HG03469 (cell line): ENCODE data around the gene SERPINB3.
A peak's percentile ranks its signal among the peaks of the same experiment; 100 is the strongest.
"Not testable (repeated sequence)": the region's sequence is repeated elsewhere in the genome, so short reads cannot be mapped to it uniquely, and the experiment has no call there.

Experiments used
- ATAC-seq: cut with Tn5 transposase; IDR thresholded peaks from one replicate; pipeline ENCODE4 v1.9.1; 2021; ENCODE audit warnings: mild to moderate bottlenecking, moderate library complexity, moderate number of reproducible peaks; ENCODE audit not compliant: unreplicated experiment

Gene SERPINB3

DNA sequence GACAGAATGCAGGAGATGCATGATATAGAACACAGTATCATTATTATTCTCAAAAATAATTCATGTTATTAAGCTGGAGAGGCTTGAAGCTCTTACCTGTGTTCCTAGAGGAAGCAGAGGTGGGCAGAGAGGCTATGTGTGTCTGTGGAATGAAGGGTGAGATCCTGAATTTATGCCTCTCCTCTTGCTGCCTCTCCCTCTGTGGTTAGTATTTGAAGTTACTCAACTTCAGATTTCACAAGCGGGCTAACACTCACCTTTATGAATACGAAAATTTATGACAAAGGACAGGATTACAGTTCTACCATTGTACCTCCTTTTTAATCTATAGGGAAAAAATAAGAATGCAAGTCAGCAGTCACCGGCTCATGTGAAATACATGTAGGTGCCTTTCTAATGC lies at the start of gene SERPINB3:
Gene SERPINB3, minus strand, starts transcription at position 144 of the 400 bp plus-strand sequence. CDS start 677 bp downstream, outside the sequence.
- not testable (repeated sequence) for ATAC-seq

DNA sequence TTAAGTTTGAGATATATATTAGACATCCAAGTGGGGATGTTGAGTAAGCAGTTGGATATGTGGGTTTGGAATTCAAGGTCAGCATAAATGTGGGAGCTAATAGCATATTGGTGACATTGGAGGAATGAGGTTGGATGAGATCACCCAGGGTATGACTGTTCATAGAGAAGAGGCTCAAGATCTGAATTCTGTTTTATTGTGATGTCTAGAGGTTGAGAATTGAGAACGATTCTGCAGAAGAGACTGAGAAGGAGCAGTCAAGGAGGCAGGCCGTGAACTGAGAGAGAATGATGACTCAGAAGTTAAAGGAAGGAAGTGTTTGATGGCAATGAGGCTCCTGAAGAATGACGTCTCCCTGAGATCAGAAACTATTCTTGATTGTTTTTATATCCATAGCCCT lies 47.0 kb upstream of the SERPINB3 start:
- no peak for ATAC-seq

DNA sequence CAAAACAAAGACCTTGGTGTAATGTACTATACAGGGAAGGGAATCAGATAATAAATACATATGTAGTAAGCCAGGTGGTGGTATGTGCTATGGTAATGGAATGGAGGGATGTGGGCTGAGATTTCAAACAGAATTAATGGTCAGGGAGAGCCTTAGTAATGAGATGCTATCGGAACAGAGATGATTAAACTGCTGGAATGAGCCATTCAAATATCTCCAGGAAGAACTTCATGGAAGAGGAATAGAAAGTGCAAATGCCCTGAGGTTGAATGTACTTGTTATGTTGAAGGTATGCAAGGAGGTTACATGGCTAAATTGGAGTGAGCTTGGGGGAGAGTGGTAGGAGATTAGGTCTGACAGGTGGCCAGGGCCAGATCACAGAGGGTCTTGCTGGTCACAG lies 46.1 kb upstream of the SERPINB3 start:
- ATAC-seq = no peak

DNA sequence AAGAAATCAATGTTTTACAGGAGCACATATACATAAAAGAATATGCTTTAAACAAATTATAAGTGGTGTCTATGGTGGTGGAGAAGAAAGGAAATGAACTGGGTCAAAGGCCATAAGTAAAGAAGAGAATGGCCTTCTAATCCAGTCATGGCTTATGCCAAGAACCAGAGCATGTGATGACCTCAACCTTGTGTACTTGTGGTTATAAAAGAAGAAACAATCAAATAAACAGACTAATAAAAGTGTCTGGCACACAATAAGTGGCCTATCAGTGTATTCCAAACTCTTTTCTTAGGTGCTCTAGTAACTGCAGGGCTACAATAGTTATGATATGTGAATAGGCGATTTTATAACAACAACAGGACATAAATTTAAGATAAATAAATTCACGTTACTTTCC lies 43.7 kb upstream of the SERPINB3 start:
- ATAC-seq = no peak

DNA sequence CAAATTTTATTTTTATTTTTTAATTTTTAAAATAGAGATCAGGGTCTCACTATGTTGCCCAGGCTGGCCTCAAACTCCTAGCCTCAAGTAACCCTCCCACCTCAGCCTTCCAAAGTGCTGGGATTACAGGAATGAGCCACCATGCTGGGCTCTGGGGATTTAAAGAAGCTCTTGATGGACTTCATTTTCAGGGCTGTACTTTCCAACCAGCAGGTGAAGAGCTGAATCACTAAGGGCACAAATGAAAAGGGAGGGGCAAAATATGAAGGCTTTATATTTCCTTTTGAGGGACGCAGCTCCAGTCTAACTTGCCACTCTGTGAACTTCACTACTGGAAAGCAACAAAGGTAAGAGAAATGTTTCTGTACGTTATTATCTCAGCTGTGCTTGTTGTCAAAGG lies 41.0 kb upstream of the SERPINB3 start, which contains the start of gene SERPINB11:
Gene SERPINB11, plus strand, starts transcription at position 301 of the 400 bp plus-strand sequence. CDS start 7,234 bp downstream, outside the sequence.
- no peak for ATAC-seq

DNA sequence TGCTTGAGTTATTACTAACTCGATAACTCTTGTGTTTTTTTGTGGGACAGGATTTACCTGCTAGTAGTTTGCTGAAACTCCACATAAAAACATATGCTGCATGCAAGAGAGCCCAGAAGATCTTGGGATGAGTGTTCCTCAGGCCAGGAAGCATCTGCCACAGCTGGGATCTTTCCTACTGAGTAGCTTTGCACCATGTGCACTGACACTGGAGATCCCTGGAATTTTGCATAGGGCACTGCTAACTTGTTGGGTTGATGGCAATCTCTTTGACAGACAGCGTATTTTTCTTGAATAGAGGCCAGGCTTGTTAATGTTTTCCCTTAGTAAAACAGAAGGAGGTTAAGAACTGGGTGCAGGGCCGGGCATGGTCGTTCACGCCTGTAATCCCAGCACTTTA lies 40.3 kb upstream of the SERPINB3 start:
- ATAC-seq = no peak

DNA sequence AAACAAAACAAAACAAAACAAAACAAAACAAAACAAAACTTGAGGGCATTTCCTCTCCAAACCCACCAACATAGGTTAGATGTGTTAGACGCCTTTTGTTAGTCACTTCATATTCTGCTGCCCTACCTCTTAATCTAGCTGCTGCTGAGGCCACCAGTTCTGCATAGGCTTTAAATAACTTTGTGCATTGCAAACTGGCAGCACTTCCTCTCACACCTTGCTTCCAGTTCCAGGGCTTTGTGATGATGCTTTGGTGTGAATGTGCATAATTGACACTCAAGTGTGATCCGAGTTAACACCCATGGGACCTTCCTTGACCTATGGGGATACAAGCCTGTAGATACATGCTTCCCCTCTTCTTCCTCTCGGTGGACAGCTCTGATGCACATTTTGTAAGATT lies 38.8 kb upstream of the SERPINB3 start:
- ATAC-seq = no peak

DNA sequence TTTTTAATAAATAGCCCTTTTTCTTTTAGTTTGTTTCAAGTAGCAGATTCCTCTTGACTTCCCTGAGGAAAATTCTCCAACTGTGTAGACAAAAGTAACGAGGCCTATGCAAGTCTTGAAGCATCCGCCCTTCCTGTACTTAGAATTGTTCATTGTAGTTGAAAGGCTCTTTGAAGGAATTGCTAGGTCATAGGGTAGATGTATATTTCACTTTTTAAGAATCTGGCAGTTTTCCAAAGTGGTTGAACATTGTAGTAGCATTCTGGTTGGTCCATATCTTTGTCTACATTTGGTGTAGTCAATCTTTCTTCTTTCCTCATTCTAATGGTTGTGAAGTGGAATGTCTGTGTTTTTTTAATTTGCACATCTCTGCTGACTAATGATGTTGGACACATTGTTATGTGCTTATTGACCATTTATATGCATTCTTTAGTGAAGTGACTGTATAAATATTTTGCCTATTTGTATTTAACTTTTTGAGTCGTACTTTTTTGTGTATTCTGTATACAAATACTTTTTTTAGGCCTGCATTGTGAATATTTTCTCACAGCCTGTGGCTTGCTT lies 35.5 kb upstream of the SERPINB3 start:
- ATAC-seq = no peak

DNA sequence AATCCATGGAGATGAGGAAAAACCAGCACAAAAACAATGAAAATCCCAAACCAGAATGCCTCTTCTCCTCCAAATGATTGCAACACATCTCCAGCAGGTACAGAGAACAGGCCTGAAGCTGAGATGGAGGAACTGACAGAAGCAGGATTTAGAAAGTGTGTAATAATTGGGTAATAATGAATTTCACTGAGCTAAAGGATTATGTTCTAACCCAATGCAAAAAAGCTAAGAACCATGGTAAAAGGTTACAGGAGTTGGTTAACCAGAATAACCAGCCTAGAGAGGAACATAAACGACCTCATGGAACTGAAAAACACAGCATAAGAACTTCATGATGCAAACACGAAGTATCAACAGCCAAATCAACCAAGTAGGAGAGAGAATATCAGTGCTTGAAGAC lies 27.4 kb upstream of the SERPINB3 start:
- ATAC-seq = no peak

DNA sequence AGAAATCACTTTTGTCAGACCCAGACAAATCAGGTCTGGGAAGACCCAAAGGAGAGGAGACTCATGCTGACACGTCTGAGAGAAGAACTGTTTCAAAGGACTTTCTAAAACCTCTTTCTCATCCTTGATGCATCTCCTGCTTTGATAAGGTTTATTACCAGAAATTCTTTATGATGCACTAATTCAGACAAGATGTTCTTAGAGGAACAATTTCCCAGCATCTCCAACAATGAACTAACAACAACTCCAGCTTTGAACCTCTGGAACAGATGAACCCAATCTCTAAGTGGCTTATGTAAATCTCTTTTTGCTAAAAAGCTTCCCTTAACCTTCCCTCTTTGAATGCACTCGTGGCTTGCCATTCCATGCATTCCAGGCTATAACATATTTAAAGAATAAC lies 25.2 kb upstream of the SERPINB3 start:
- ATAC-seq = no peak

DNA sequence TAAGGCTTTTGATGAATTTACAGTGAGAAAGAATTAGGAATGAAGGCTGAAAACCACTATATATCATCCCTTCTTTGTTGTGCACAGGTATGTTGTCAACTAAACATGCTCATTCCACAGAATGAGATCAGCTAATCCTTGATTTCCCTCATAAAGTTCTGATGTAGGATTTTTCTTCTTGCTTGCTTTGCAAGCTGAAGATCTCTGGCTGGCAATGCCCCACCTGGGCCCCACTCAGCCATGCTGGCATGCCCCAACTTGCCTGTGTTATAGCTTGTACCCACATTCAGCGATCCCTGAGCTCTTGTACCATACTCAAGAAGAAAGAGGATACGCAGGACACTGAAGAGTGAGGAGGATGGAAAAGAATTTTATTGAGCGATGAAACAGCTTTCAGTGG lies 23.0 kb upstream of the SERPINB3 start:
- no peak for ATAC-seq

DNA sequence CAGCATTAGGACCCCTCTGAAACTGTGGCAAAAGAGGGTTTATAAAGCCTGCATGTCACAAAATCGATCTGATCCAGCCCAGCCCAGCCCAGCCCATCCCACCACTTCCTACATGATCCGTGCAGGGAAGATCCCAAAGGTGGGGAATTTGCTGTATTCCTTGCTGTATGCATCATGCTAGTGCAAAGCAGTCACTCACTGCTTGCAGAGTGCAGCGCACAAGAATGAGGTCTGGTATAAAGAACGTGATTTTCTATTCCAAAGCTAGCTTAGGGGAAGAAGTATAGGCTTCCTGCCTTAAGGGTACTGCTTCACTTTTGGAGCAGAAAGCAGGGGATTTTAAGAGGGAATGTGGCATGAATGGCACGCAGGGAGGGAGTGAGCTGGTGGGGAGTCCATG lies 22.2 kb upstream of the SERPINB3 start:
- ATAC-seq = no peak

DNA sequence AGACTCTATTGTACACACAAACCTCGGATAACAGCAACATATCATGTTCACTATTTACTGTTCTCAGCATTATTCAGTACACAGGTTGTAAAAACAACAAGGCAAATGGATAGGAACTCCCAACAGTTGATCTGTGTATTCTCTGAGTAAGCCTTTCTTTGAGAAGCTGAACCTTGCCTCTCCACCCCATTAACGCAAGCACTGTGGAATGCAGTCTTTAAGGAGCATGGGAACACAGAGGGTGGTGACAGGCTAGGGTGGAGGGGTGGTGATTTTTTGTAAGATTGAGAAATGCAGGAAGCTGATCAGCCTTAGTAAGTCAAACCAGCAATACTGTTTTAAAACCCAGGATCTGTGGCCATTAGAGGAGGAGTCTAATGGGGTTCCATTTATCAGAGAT lies 21.5 kb upstream of the SERPINB3 start:
- ATAC-seq = no peak

DNA sequence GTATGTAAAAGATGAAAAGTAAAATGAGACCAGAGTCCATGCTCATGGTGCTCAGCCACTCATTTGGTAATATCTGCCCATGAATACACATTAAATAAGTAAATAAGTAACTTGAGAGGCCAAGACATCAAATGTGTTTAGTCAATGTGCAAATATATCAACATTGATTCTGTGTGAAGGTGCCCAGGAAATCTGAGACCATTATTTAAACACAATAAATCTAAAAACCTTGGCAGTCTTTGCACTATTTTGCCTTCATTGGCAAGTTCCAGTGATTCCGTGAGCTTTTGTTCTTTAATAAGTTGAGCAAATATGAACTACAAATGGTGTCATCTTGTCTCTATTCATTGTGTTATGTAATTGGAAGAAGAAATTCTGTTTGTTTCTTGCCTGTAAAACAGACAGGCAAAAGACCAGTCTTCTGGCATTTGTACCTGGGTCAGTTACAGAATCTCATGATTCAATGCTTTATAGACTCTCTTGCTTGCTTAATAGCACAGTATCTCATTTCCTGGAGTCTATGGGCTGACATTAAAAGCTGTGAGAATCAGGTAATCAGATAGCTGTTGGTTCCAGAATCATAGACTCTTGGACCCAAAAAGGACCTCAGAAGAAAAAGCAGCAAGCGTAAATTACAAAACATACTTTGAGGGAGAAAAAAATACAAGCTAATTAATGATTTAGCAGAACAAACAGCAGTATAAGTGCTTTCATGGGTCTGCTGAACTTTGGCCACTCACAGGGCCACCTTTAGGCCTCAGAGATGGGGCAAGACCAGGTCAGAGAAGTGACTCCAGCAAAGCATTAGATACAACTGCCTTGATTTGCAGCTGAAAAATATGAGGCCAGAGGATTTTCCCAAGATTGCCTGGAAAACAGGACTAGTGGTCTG lies 20.0 kb upstream of the SERPINB3 start:
- ATAC-seq = no peak

DNA sequence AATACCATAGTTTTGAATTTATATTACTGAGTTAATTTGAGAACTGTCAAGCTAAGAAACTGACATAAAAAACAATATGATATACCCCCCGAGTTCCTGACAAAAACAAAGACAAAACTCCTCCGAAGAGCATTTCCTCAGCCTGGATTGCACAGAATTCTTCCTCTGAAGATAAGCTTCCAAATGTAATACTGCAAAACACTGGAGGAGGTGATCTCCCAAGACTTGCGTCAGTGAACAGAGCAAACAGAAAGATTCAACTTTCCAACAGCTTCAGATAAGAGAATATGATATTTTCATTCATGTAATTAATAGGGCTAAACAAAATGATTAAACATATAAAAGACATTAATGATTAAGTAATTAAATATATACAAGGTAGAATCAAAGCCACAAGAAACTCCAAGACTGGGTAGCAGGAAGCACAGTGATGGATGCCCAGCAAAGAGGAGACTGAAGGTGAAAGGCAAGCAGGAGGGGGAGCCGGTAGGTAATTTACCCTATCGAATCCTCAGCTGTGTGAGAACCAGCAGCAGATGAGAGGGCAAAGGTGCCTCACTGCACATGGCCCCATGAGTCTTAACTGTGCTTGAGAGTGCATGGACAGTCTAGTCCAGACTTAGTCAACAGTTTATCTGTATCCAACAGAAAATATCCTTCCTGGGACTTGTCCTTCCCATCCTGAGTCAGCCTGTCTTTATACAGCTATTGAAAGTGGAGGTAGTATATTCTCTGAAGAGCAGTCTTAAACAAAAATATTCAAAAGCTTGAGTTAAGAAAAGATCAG lies 18.3 kb upstream of the SERPINB3 start:
- ATAC-seq = no peak

DNA sequence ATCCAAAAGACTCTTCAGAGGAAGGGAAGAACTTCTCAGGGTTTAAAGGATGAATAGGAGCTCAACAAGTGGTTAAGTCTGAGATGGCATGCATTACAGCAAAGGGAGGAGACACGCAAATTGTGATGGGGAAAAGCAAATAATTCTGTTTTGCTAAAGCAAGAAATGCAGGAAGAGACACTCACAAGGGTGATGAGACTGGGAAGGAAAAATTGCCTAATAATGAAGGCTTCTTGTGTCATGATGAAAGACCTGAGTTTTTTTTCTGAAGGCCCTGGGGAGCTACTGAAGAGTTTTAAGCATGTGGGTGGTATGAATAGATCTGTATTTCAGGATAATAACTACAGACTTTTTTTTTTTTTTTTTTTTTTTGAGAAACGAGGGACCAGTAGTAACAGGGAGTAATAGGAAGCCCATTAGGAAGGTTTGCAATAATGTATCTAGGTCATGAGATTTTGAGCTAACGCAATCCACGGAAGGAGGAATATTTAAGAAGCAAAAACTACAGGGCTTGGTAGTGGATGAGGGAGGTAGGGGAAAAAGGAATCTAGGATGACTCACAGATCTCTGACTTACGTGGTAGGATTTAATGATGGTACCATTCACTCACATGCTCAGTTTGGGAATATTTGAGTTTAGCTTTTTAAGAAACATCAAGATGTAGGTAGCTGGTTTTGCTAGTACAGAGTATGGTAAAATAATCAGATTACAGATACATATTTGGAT lies 16.0 kb upstream of the SERPINB3 start:
- no peak for ATAC-seq

DNA sequence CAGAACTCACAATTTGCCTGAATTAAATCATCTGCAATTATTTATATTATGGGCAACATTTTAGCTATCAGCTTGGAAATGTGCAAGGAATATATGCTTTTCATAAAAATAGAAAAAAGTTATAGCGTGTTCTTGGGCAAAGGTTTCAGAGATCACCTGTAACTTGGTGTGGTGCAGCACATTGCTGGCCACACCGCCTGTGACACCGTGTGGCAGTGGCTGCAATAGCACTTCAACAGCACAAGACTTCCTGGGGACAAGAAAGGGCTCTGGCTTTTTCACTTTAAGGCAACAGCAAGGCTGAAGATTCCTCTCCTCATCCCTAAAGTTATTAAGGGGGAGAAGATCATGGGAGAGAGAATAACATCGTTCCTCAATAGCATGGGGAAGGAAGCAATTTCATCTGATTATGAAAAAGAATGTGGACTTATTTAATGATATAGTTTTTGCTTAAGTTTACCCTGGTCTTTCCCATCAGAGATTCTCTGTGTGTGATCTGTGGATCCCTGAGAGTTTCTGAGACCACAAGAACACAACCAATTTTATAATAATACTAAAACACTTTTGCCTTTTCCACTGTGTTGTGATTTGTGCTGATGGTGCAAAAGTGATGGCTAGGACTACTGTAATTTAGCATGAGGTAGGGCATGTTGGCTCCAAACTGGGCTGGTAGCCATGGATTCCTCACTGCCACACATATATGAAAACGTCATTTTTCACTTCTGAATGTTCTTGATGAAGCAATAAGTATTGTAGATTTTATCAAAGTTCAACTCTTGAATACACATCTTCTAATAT lies 15.0 kb upstream of the SERPINB3 start:
- ATAC-seq = peak; percentile 88

DNA sequence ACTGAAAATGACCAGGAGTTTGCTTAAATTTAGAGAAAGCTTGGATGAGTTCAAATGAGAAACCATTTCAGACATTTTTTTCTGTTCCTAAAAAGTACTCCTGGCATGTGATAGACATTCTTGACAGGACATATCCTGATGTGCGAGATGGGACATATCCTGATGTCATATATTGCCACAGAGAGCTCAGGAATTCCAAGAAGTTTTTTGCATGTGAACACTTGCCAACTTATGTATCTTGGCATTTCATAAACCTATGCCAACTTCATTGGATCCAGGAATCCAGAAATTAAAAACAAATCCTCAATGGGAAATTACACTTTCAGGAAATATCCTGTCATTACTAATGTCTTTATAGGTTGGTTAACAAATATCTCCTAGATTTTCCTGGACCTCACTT lies 2.9 kb upstream of the SERPINB3 start:
- ATAC-seq = no peak

DNA sequence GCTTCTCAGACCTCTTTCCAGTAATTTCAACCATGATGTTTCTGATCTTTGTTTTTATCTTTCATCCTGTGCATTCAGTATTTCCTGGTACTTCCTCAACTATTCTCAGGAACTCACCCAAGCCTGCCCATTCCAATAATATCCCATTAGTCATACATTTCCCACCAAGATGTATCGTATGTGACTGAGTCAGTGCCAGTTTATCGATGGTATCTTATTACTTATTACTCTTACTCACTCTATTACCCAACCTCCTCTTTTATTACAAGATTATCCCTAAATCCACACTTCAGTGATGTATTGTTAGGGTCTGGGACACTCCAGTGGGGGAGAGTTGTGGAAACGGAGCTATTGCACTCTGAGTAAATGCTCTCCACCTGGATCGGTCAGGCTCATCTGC lies 2.8 kb downstream of the SERPINB3 start:
- not testable (repeated sequence) for ATAC-seq

DNA sequence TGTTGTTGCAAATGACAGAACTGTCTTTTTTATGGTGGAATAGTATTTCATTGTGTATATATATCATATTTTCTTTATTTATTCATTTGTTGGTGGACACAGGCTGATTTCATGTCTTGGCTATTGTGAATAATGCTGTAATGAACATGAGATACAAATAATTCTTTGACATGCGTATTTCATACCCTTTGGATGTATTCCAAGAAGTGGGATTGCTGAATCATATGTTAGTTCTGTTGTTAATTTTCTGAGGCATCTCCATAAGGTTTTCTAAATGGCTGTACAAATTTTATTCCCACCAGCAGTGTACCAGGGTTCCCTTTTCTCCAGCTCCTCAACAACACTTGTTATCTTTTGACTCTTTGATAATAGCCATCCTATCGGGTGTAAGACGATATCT lies 11.4 kb downstream of the SERPINB3 start:
- not testable (repeated sequence) for ATAC-seq
